Measurements from ENCODE around the gene SIAH3.

The SIAH3 gene

GRCh38 chr13:45881353-45881752, 29.8 kb upstream of the SIAH3 start:
- H3F3A ChIP-seq (ENCODE audit: control insufficient read depth, insufficient read depth), result no peaks in the 10 kb centered on the region
- H3K4me2 ChIP-seq (ENCODE audit: low read length), result no peak overlapping the region
- TF ChIP-seq EZH2phosphoT487 (IDR thresholded peaks at IDR 0.05; ENCODE audit: borderline replicate concordance, low read length) (no peak), CTCF (IDR thresholded peaks at IDR 0.05; ENCODE audit: low read depth, low read length, poor library complexity, severe bottlenecking) (no peak)
- no peaks in the 10 kb centered on the region for H3K4me1 ChIP-seq (ENCODE audit: control insufficient read depth, low read length)
- H4K20me1 ChIP-seq (ENCODE audit: control insufficient read depth, insufficient read depth, low read depth, low read length), result no peaks in the 10 kb centered on the region
- H3K4me3 ChIP-seq (ENCODE audit: low read length), result no peak overlapping the region
- no peaks in the 10 kb centered on the region for H3K9me2 ChIP-seq (replicated peaks; ENCODE audit: control insufficient read depth, low read length)
- no peaks in the 10 kb centered on the region for H3K79me2 ChIP-seq (ENCODE audit: control insufficient read depth, low read length)
- no peaks in the 10 kb centered on the region for H3K9me3 ChIP-seq (ENCODE audit: control insufficient read depth, insufficient read depth, low read length)
- H3K27ac ChIP-seq (ENCODE audit: low read depth, low read length), result no peak overlapping the region
- no peaks in the 10 kb centered on the region for H3K36me3 ChIP-seq (ENCODE audit: control insufficient read depth, low read length)
- peaks cover 3% of the 10 kb centered on the region; the same call in 1 of the 2 replicates for H3K27me3 ChIP-seq (ENCODE audit: control insufficient read depth, low read length)

GRCh38 chr13:45880242-45880641, 28.7 kb upstream of the SIAH3 start:
- Histone ChIP-seq H3K9me2 (replicated peaks; ENCODE audit: control insufficient read depth, low read length) (no peaks in the 10 kb centered on the region), H3F3A (ENCODE audit: control insufficient read depth, insufficient read depth) (no peaks in the 10 kb centered on the region), H3K4me1 (ENCODE audit: control insufficient read depth, low read length) (no peaks in the 10 kb centered on the region), H3K27ac (ENCODE audit: low read depth, low read length) (no peak overlapping the region), H3K9me3 (ENCODE audit: control insufficient read depth, insufficient read depth, low read length) (no peaks in the 10 kb centered on the region), H4K20me1 (ENCODE audit: control insufficient read depth, insufficient read depth, low read depth, low read length) (no peaks in the 10 kb centered on the region), H3K79me2 (ENCODE audit: control insufficient read depth, low read length) (no peaks in the 10 kb centered on the region), H3K27me3 (ENCODE audit: control insufficient read depth, low read length) (peaks cover 3% of the 10 kb centered on the region; the same call in 1 of the 2 replicates), H3K36me3 (ENCODE audit: control insufficient read depth, low read length) (no peaks in the 10 kb centered on the region), H3K4me3 (ENCODE audit: low read length) (no peak overlapping the region), H3K4me2 (ENCODE audit: low read length) (no peak overlapping the region)
- no peak for TF ChIP-seq EZH2phosphoT487 (IDR thresholded peaks at IDR 0.05; ENCODE audit: borderline replicate concordance, low read length)
- TF ChIP-seq CTCF (IDR thresholded peaks at IDR 0.05; ENCODE audit: low read depth, low read length, poor library complexity, severe bottlenecking), result no peak

- Histone ChIP-seq H3K36me3 (ENCODE audit: control insufficient read depth, low read length) (no peaks in the 10 kb centered on the region), H3K4me3 (ENCODE audit: low read length) (no peak overlapping the region), H3K9me2 (replicated peaks; ENCODE audit: control insufficient read depth, low read length) (no peaks in the 10 kb centered on the region), H3K4me1 (ENCODE audit: control insufficient read depth, low read length) (no peaks in the 10 kb centered on the region), H4K20me1 (ENCODE audit: control insufficient read depth, insufficient read depth, low read depth, low read length) (no peaks in the 10 kb centered on the region), H3K27ac (ENCODE audit: low read depth, low read length) (no peak overlapping the region), H3K9me3 (ENCODE audit: control insufficient read depth, insufficient read depth, low read length) (no peaks in the 10 kb centered on the region), H3F3A (ENCODE audit: control insufficient read depth, insufficient read depth) (no peaks in the 10 kb centered on the region), H3K79me2 (ENCODE audit: control insufficient read depth, low read length) (no peaks in the 10 kb centered on the region), H3K4me2 (ENCODE audit: low read length) (no peak overlapping the region), H3K27me3 (ENCODE audit: control insufficient read depth, low read length) (peaks cover 3% of the 10 kb centered on the region; the same call in 1 of the 2 replicates)
- no peak for TF ChIP-seq CTCF (IDR thresholded peaks at IDR 0.05; ENCODE audit: low read depth, low read length, poor library complexity, severe bottlenecking)
- no peak for TF ChIP-seq EZH2phosphoT487 (IDR thresholded peaks at IDR 0.05; ENCODE audit: borderline replicate concordance, low read length)
Measured at GRCh38 chr13:45879666-45880065, 28.1 kb upstream of the SIAH3 start.
